Heart left ventricle (tissue), 13 donors: ENCODE results near the gene THPO.

ENCODE experiments used
- POLR2A ChIP-seq, 2 donors: fragments of 450-650 bp; IDR thresholded peaks; one replicate each; pipeline ENCODE4 v1.6.1; 2017; ENCODE audit warnings: antibody characterized with exemption in 2 of 2, mild to moderate bottlenecking in 2 of 2, moderate library complexity in 2 of 2
- TF ChIP-seq, protein P1 (sequence below), 12 donors: fragments of 200-600 bp; sonication (generic) in 4 of 12; IDR thresholded peaks; one replicate each; pipeline versions ENCODE4 v1.5.0 to v1.8.0; 2018 to 2022; ENCODE audit warnings: antibody characterized with exemption in 12 of 12, mild to moderate bottlenecking in 5 of 12
- donor health status: ischemic (EF 13 %, LVEDD 7.1; RV severe dilation, severe dysfunction).
- donor health status: DM: no; HTN: yes; CAD: no.
- donor health status: DM: no; HTN: no; CAD: no.
- donor health status: ischemic (EF 25% LVEDD 6.9; RV normal size, moderate dysfunction).
- donor health status: ischemic (EF 25% LVEDD 5.7; RV mildly dilated, moderate dysfunction).
- donor health status: ischemic (EF 35%, LVEDD 5.7; RV mildly dilated, moderate dysfunction).
- donor health status: nonischemic (EF 11% LVEDD 7.7; RV severe dilation, severe dysfunction).
- donor health status: DM: yes; HTN: yes; CAD: no.
- donor health status: PGD.
- donor health status: ischemic (EF 29% LVEDD 5.4; RV normal size, mild dysfunction).
- donor health status: nonischemic (EF 23%, LVEDD 6.1; RV moderate dilation, normal function).

DNA sequence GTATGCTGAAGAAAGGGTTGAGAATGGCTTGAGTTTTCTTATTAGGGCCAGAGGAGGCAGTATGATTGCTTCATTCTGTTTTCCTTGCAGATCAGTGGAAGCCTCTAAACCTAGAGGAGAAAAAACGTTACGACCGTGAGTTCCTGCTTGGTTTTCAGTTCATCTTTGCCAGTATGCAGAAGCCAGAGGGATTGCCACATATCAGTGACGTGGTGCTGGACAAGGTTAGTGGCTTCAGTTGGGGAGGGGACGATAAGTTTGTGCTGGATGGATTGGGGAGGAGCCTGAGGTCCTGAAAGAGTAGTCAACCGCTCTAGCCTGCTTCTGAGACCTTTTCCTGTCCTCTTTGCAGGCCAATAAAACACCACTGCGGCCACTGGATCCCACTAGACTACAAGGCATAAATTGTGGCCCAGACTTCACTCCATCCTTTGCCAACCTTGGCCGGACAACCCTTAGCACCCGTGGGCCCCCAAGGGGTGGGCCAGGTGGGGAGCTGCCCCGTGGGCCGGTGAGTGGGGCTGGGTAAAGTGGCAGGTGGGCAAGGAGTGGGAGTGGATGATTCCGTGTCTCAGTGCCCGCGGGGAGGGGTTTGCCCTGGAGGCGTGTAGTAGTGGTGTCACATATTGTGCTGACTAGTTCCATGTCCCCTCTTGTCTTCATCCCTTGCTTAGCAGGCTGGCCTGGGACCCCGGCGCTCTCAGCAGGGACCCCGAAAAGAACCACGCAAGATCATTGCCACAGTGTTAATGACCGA is 55.1 kb downstream of the THPO start:
- TF ChIP-seq, protein P1, sequence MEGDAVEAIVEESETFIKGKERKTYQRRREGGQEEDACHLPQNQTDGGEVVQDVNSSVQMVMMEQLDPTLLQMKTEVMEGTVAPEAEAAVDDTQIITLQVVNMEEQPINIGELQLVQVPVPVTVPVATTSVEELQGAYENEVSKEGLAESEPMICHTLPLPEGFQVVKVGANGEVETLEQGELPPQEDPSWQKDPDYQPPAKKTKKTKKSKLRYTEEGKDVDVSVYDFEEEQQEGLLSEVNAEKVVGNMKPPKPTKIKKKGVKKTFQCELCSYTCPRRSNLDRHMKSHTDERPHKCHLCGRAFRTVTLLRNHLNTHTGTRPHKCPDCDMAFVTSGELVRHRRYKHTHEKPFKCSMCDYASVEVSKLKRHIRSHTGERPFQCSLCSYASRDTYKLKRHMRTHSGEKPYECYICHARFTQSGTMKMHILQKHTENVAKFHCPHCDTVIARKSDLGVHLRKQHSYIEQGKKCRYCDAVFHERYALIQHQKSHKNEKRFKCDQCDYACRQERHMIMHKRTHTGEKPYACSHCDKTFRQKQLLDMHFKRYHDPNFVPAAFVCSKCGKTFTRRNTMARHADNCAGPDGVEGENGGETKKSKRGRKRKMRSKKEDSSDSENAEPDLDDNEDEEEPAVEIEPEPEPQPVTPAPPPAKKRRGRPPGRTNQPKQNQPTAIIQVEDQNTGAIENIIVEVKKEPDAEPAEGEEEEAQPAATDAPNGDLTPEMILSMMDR (IDR thresholded peaks at IDR 0.05) = no peak
- no peak for TF ChIP-seq POLR2A (IDR thresholded peaks at IDR 0.05)
